ENCODE measurements around the gene PSENEN.

PSENEN gene

DNA sequence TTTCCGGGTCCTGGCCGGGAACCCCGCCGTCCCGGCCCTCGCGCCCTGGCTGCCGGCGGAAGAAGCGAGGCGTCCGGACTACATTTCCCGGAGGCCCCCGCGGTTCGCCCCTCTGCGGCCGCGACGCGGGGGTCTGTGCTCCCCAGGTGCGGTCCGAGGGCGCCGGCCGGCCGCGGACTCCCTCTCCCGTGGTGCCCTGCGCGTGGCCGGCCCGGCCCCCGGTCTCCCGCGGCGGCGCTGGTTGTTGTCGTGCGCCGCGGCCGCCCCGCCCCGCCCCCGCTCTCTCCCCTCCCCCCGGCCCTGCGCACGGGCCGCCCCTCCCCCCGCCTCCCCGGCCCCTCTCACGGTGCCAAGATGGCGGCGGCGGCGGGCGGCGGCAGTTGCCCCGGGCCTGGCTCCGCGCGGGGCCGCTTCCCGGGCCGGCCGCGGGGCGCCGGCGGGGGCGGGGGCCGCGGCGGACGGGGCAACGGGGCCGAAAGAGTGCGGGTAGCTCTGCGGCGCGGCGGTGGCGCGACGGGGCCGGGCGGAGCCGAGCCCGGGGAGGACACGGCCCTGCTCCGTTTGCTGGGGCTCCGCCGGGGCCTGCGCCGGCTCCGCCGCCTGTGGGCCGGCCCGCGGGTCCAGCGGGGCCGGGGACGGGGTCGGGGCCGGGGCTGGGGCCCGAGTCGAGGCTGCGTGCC lies 27.6 kb upstream of the PSENEN start, which contains the start of gene KMT2B:
TSS of gene KMT2B (plus strand) at position 339 of the 680 bp plus-strand sequence. CDS start at position 355, 16 bp downstream.
- Histone ChIP-seq H3K4me3 (ENCODE audit: low read length) (peak within 1 kb of the TSS; percentile 90), H3K9ac (ENCODE audit: low read length) (peak within 1 kb of the TSS; percentile 95), H3K18ac (ENCODE audit: low read length) (peak within 1 kb of the TSS; percentile 77), H2BK5ac (ENCODE audit: low read length) (peak within 1 kb of the TSS; percentile 45), H3K56ac (ENCODE audit: low read length) (peak within 1 kb of the TSS; percentile 98), H2AK5ac (ENCODE audit: low read length) (no peak within 1 kb of the TSS), H4K5ac (ENCODE audit: low read length) (no peak within 1 kb of the TSS), H4K8ac (ENCODE audit: low read depth, low read length) (no peak within 1 kb of the TSS), H3K23ac (ENCODE audit: low read length) (peak within 1 kb of the TSS; percentile 7), H3K4me1 (ENCODE audit: control insufficient read depth, low read depth, low read length) (peaks cover 5% of the 10 kb centered on the region), H3K27me3 (ENCODE audit: insufficient read depth, low read length, poor library complexity) (no peaks in the 10 kb centered on the region), H3K79me1 (ENCODE audit: low read length) (peaks cover 13% of the 10 kb centered on the region), H2BK120ac (ENCODE audit: low read depth, low read length) (no peak within 1 kb of the TSS), H3K4ac (ENCODE audit: low read depth, low read length) (peak within 1 kb of the TSS; percentile 79), H3K79me2 (ENCODE audit: control insufficient read depth, insufficient read depth, low read length) (peaks cover 13% of the 10 kb centered on the region), H2BK15ac (replicated peaks; ENCODE audit: low read depth) (no peak within 1 kb of the TSS), H3K4me2 (ENCODE audit: low read length) (peak within 1 kb of the TSS; percentile 99), H3K27ac (ENCODE audit: low read depth, low read length) (peak within 1 kb of the TSS; percentile 90), H3K36me3 (ENCODE audit: control insufficient read depth, insufficient read depth, low read length) (peaks cover 6% of the 10 kb centered on the region)
- WGBS (ENCODE audit: extremely low coverage, insufficient coverage, low lambda C conversion rate): no CpG with 5 or more reads among the region's 109 CpGs
- DNase-seq: no peak

DNA sequence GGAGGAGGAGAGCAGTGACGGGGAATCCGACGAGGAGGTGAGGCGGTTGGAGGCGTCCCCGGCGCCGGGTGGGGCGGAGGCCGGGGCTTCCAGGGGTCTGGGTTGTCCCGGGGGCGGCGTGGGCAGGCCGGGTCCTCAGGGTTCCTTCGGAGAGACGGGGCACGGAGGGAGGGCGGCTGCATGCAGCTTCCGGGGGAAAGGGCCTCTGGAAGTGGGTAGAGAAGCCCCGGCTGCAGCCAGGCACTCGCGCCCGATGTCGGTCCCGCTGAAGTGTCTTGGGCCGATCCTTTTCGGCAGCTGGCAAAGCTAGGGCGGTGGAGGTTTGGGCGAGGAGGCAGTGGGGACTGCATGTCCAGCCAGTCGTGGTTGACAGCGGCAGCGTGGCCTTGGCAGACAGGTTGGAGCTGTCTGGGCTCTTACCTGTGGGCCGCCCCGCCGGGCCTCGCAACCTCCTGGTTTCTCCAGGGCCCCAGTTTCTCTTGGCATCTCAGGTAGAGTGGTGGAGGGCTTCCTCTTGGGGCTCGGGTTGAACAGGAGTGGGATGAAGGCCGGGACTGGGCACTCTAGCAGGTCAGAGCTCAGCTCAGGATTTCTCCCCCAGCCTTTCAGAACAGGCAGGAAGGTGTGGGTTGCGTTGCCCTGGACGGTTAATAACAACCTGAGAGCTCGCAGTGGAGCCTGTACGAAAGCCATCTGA lies 27.0 kb upstream of the PSENEN start:
- peak overlapping the region; percentile 79 for H3K4ac ChIP-seq (ENCODE audit: low read depth, low read length)
- peak overlapping the region; percentile 97 for H3K56ac ChIP-seq (ENCODE audit: low read length)
- no peak overlapping the region for H2BK120ac ChIP-seq (ENCODE audit: low read depth, low read length)
- peak; percentile 28 for DNase-seq
- H3K4me2 ChIP-seq (ENCODE audit: low read length): peak overlapping the region; percentile 99
- H2AK5ac ChIP-seq (ENCODE audit: low read length): no peak overlapping the region
- H2BK15ac ChIP-seq (replicated peaks; ENCODE audit: low read depth): no peak overlapping the region
- H3K18ac ChIP-seq (ENCODE audit: low read length): peak overlapping the region; percentile 77
- H4K5ac ChIP-seq (ENCODE audit: low read length): no peak overlapping the region
- H3K4me3 ChIP-seq (ENCODE audit: low read length): peak overlapping the region; percentile 90
- H3K27ac ChIP-seq (ENCODE audit: low read depth, low read length): no peak overlapping the region
- H3K9ac ChIP-seq (ENCODE audit: low read length): peak overlapping the region; percentile 95
- H3K79me2 ChIP-seq (ENCODE audit: control insufficient read depth, insufficient read depth, low read length): peaks cover 13% of the 10 kb centered on the region
- WGBS (ENCODE audit: extremely low coverage, insufficient coverage, low lambda C conversion rate): no CpG with 5 or more reads among the region's 42 CpGs
- H4K8ac ChIP-seq (ENCODE audit: low read depth, low read length): no peak overlapping the region
- no peak overlapping the region for H2BK5ac ChIP-seq (ENCODE audit: low read length)
- no peak overlapping the region for H3K23ac ChIP-seq (ENCODE audit: low read length)
- H3K36me3 ChIP-seq (ENCODE audit: control insufficient read depth, insufficient read depth, low read length): peaks cover 11% of the 10 kb centered on the region
- peaks cover 5% of the 10 kb centered on the region for H3K4me1 ChIP-seq (ENCODE audit: control insufficient read depth, low read depth, low read length)
- H3K79me1 ChIP-seq (ENCODE audit: low read length): peaks cover 13% of the 10 kb centered on the region
- no peaks in the 10 kb centered on the region for H3K27me3 ChIP-seq (ENCODE audit: insufficient read depth, low read length, poor library complexity)

DNA sequence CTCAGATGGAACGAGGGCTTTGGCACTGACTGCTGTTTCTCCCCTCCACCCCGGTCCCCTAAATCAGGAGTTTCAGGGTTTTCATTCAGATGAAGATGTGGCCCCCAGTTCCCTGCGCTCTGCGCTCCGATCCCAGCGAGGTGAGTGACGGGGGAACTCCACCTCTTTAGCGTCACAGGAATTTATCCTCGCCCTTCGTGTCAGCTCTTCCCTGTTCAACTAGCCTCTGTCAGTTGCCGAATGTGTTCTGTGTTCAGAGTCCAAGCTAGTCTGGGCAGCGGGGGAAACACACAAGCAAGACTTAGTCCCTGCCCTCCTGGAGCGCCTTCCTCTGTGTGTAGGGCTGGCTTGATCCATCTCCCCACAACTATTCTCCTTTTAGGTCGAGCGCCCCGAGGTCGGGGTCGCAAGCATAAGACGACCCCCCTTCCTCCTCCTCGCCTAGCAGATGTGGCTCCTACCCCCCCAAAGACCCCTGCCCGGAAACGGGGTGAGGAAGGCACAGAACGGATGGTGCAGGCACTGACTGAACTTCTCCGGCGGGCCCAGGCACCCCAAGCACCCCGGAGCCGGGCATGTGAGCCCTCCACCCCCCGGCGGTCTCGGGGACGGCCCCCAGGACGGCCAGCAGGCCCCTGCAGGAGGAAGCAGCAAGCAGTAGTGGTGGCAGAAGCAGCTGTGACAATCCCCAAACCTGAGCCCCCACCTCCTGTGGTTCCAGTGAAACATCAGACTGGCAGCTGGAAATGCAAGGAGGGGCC lies 25.9 kb upstream of the PSENEN start:
- Histone ChIP-seq H3K23ac (ENCODE audit: low read length) (no peak overlapping the region), H3K4me2 (ENCODE audit: low read length) (no peak overlapping the region)

DNA sequence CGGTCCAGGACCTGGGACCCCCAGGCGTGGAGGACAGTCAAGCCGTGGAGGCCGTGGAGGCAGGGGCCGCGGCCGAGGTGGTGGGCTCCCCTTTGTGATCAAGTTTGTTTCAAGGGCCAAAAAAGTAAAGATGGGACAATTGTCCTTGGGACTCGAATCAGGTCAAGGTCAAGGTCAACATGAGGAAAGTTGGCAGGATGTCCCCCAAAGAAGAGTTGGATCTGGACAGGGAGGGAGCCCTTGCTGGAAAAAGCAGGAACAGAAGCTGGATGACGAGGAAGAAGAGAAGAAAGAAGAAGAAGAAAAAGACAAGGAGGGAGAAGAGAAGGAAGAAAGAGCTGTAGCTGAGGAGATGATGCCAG lies 25.3 kb upstream of the PSENEN start:
- no peak overlapping the region for H2AK5ac ChIP-seq (ENCODE audit: low read length)
- H4K5ac ChIP-seq (ENCODE audit: low read length): no peak overlapping the region
- DNase-seq: no peak
- H2BK15ac ChIP-seq (replicated peaks; ENCODE audit: low read depth): no peak overlapping the region
- peaks cover 5% of the 10 kb centered on the region for H3K4me1 ChIP-seq (ENCODE audit: control insufficient read depth, low read depth, low read length)
- H3K4ac ChIP-seq (ENCODE audit: low read depth, low read length): no peak overlapping the region
- H3K23ac ChIP-seq (ENCODE audit: low read length): no peak overlapping the region
- H3K79me2 ChIP-seq (ENCODE audit: control insufficient read depth, insufficient read depth, low read length): peaks cover 13% of the 10 kb centered on the region
- no peak overlapping the region for H3K56ac ChIP-seq (ENCODE audit: low read length)
- H3K27me3 ChIP-seq (ENCODE audit: insufficient read depth, low read length, poor library complexity): no peaks in the 10 kb centered on the region
- H3K9ac ChIP-seq (ENCODE audit: low read length): no peak overlapping the region
- H2BK5ac ChIP-seq (ENCODE audit: low read length): no peak overlapping the region
- peaks cover 13% of the 10 kb centered on the region for H3K79me1 ChIP-seq (ENCODE audit: low read length)
- no peak overlapping the region for H2BK120ac ChIP-seq (ENCODE audit: low read depth, low read length)
- peaks cover 13% of the 10 kb centered on the region for H3K36me3 ChIP-seq (ENCODE audit: control insufficient read depth, insufficient read depth, low read length)
- H3K18ac ChIP-seq (ENCODE audit: low read length): no peak overlapping the region
- H3K27ac ChIP-seq (ENCODE audit: low read depth, low read length): no peak overlapping the region
- no peak overlapping the region for H4K8ac ChIP-seq (ENCODE audit: low read depth, low read length)
- H3K4me2 ChIP-seq (ENCODE audit: low read length): no peak overlapping the region
- no peak overlapping the region for H3K4me3 ChIP-seq (ENCODE audit: low read length)
- no CpG with 5 or more reads among the region's 9 CpGs for WGBS (ENCODE audit: extremely low coverage, insufficient coverage, low lambda C conversion rate)

More for the DNA sequence above, 25.9 kb upstream of the PSENEN start:
- H2BK120ac ChIP-seq (ENCODE audit: low read depth, low read length): no peak overlapping the region
- H3K56ac ChIP-seq (ENCODE audit: low read length): peak overlapping the region; percentile 97
- H2AK5ac ChIP-seq (ENCODE audit: low read length): no peak overlapping the region
- peaks cover 13% of the 10 kb centered on the region for H3K79me2 ChIP-seq (ENCODE audit: control insufficient read depth, insufficient read depth, low read length)
- H3K27me3 ChIP-seq (ENCODE audit: insufficient read depth, low read length, poor library complexity): no peaks in the 10 kb centered on the region
- no peak overlapping the region for H3K27ac ChIP-seq (ENCODE audit: low read depth, low read length)
- DNase-seq: no peak
- H2BK15ac ChIP-seq (replicated peaks; ENCODE audit: low read depth): no peak overlapping the region
- H3K18ac ChIP-seq (ENCODE audit: low read length): no peak overlapping the region
- no peak overlapping the region for H3K4ac ChIP-seq (ENCODE audit: low read depth, low read length)
- H4K5ac ChIP-seq (ENCODE audit: low read length): no peak overlapping the region
- WGBS (ENCODE audit: extremely low coverage, insufficient coverage, low lambda C conversion rate): no CpG with 5 or more reads among the region's 32 CpGs
- H3K36me3 ChIP-seq (ENCODE audit: control insufficient read depth, insufficient read depth, low read length): peaks cover 11% of the 10 kb centered on the region
- no peak overlapping the region for H2BK5ac ChIP-seq (ENCODE audit: low read length)
- no peak overlapping the region for H4K8ac ChIP-seq (ENCODE audit: low read depth, low read length)
- H3K79me1 ChIP-seq (ENCODE audit: low read length): peaks cover 13% of the 10 kb centered on the region
- H3K9ac ChIP-seq (ENCODE audit: low read length): peak overlapping the region; percentile 95
- peaks cover 5% of the 10 kb centered on the region for H3K4me1 ChIP-seq (ENCODE audit: control insufficient read depth, low read depth, low read length)
- no peak overlapping the region for H3K4me3 ChIP-seq (ENCODE audit: low read length)

DNA sequence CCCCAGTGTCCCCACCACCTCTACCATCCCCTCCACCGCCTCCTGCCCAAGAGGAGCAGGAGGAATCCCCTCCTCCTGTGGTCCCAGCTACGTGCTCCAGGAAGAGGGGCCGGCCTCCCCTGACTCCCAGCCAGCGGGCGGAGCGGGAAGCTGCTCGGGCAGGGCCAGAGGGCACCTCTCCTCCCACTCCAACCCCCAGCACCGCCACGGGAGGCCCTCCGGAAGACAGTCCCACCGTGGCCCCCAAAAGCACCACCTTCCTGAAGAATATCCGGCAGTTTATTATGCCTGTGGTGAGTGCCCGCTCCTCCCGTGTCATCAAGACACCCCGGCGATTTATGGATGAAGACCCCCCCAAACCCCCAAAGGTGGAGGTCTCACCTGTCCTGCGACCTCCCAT lies 24.8 kb upstream of the PSENEN start:
- no peak overlapping the region for H3K23ac ChIP-seq (ENCODE audit: low read length)
- H3K9ac ChIP-seq (ENCODE audit: low read length): no peak overlapping the region
- H3K27me3 ChIP-seq (ENCODE audit: insufficient read depth, low read length, poor library complexity): no peaks in the 10 kb centered on the region
- H3K27ac ChIP-seq (ENCODE audit: low read depth, low read length): no peak overlapping the region
- no peak overlapping the region for H3K18ac ChIP-seq (ENCODE audit: low read length)
- peaks cover 5% of the 10 kb centered on the region for H3K4me1 ChIP-seq (ENCODE audit: control insufficient read depth, low read depth, low read length)
- H3K4ac ChIP-seq (ENCODE audit: low read depth, low read length): no peak overlapping the region
- H3K36me3 ChIP-seq (ENCODE audit: control insufficient read depth, insufficient read depth, low read length): peaks cover 16% of the 10 kb centered on the region
- no peak overlapping the region for H4K5ac ChIP-seq (ENCODE audit: low read length)
- H2BK15ac ChIP-seq (replicated peaks; ENCODE audit: low read depth): no peak overlapping the region
- H3K56ac ChIP-seq (ENCODE audit: low read length): no peak overlapping the region
- H2BK5ac ChIP-seq (ENCODE audit: low read length): no peak overlapping the region
- H4K8ac ChIP-seq (ENCODE audit: low read depth, low read length): no peak overlapping the region
- DNase-seq: no peak
- no peak overlapping the region for H2AK5ac ChIP-seq (ENCODE audit: low read length)
- no peak overlapping the region for H2BK120ac ChIP-seq (ENCODE audit: low read depth, low read length)
- H3K79me2 ChIP-seq (ENCODE audit: control insufficient read depth, insufficient read depth, low read length): peaks cover 13% of the 10 kb centered on the region
- no peak overlapping the region for H3K4me3 ChIP-seq (ENCODE audit: low read length)
- H3K4me2 ChIP-seq (ENCODE audit: low read length): no peak overlapping the region
- H3K79me1 ChIP-seq (ENCODE audit: low read length): peaks cover 13% of the 10 kb centered on the region
- WGBS (ENCODE audit: extremely low coverage, insufficient coverage, low lambda C conversion rate): no CpG with 5 or more reads among the region's 17 CpGs
